Liver (tissue), 3 donors: ENCODE results near the gene KRTAP10-3.

ENCODE experiments used
- ATF3 ChIP-seq: IDR thresholded peaks from 2 replicates; pipeline ENCODE4 v1.6.1; 2016; ENCODE audit warnings: antibody characterized with exemption
- CTCF ChIP-seq: fragments of 150-350 bp; IDR thresholded peaks from 2 replicates; pipeline ENCODE4 v1.5.1; 2017; ENCODE audit warnings: improper control_type of control experiment, low read depth, low read length; ENCODE audit not compliant: missing input control
- FOXA1 ChIP-seq: IDR thresholded peaks from 2 replicates; pipeline ENCODE4 v1.6.1; 2016; ENCODE audit warnings: antibody characterized with exemption
- MAX ChIP-seq: IDR thresholded peaks from 2 replicates; pipeline ENCODE4 v1.6.1; 2016; ENCODE audit warnings: antibody characterized with exemption
- RAD21 ChIP-seq, 2 donors: IDR thresholded peaks; 2 replicates each; pipeline ENCODE4 v1.6.1; 2016; ENCODE audit warnings: antibody characterized with exemption in 2 of 2, mild to moderate bottlenecking in 2 of 2
- TAF1 ChIP-seq: conservative IDR thresholded peaks from 2 replicates; pipeline ENCODE4 v1.6.1; 2016; ENCODE audit warnings: antibody characterized with exemption, mild to moderate bottlenecking
- YY1 ChIP-seq: IDR thresholded peaks from 2 replicates; pipeline ENCODE4 v1.6.1; 2016; ENCODE audit warnings: antibody characterized with exemption, mild to moderate bottlenecking
- donor health status: healthy.
- donor health status: healthy.

GRCh38 chr21:44576025-44576420, 17.4 kb upstream of the KRTAP10-3 start:
- TF ChIP-seq CTCF (no peak), YY1 (no peak), RAD21 (IDR thresholded peaks at IDR 0.05) (no peak), TAF1 (no peak), MAX (no peak), FOXA1 (no peak), ATF3 (no peak)
